Gastrocnemius medialis (tissue), 4 donors: ENCODE results near the gene TGFA.

Experiments used
- POLR2A ChIP-seq, 2 donors: fragments of 450-650 bp; IDR thresholded peaks; one replicate each; pipeline ENCODE4 v1.6.1; 2017; ENCODE audit warnings: antibody characterized with exemption in 2 of 2, mild to moderate bottlenecking in 2 of 2, moderate library complexity in 2 of 2
- TF ChIP-seq, protein P1 (sequence below), 5 experiments: fragments of 450-650 bp in 3 of 5; fragments of 200-600 bp in 2 of 5; sonication (generic) in 2 of 5; IDR thresholded peaks in 4 of 5; conservative IDR thresholded peaks in 1 of 5; 1 replicate in 4 of 5; 2 replicates in 1 of 5; pipeline ENCODE4 v1.5.1; 2016 to 2019; ENCODE audit warnings: antibody characterized with exemption in 5 of 5, mild to moderate bottlenecking in 3 of 5, moderate library complexity in 3 of 5

DNA sequence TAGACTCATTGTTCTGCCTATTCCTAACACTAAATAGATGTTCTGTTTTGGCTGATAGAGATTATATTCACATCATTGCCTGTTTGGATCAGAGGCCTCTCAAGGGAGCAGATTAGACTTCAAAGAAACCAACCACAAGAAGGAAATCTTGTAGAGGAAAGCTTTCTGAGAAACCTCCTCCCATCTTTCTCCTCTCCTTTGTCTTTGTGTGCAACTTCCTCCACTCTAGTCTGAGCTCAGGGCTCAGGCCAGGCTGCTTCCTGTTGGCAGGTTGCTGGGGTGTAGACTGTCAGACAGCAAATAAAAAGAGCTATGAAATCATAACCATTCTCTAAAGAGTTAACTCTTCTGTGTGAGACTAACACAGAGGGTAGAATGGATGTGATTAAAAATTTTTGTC lies 113.0 kb downstream of the TGFA start:
- no peak for TF ChIP-seq POLR2A (IDR thresholded peaks at IDR 0.05)
- TF ChIP-seq, protein P1, sequence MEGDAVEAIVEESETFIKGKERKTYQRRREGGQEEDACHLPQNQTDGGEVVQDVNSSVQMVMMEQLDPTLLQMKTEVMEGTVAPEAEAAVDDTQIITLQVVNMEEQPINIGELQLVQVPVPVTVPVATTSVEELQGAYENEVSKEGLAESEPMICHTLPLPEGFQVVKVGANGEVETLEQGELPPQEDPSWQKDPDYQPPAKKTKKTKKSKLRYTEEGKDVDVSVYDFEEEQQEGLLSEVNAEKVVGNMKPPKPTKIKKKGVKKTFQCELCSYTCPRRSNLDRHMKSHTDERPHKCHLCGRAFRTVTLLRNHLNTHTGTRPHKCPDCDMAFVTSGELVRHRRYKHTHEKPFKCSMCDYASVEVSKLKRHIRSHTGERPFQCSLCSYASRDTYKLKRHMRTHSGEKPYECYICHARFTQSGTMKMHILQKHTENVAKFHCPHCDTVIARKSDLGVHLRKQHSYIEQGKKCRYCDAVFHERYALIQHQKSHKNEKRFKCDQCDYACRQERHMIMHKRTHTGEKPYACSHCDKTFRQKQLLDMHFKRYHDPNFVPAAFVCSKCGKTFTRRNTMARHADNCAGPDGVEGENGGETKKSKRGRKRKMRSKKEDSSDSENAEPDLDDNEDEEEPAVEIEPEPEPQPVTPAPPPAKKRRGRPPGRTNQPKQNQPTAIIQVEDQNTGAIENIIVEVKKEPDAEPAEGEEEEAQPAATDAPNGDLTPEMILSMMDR (IDR thresholded peaks at IDR 0.05 in 4 of 5, conservative IDR thresholded peaks at IDR 0.05 in 1 of 5), result no peak
